Fibroblast of villous mesenchyme (primary cell): ENCODE data around the gene KIF18B. TPM values are rescaled to one million over a fixed set of nuclear protein-coding genes. Genes with fewer than 3 reads are reported as not detected.
"Not testable (repeated sequence)": the region's sequence is repeated elsewhere in the genome, so short reads cannot be mapped to it uniquely, and the experiment has no call there.

Experiments
- DNase-seq: peaks from one replicate; pipeline ENCODE4 v3.0.0-alpha.2; 2010; ENCODE audit warnings: low read depth
- H3K4me3 ChIP-seq: 2 replicates; pipeline ENCODE4 v1.5.1; 2011; ENCODE audit warnings: low read depth, mild to moderate bottlenecking, low read length
- CTCF ChIP-seq: IDR thresholded peaks from 2 replicates; pipeline ENCODE4 v1.5.1; 2012; ENCODE audit warnings: low read depth, mild to moderate bottlenecking, low read length; ENCODE audit not compliant: insufficient read depth
- total RNA-seq: library from RNA; depleted of rRNA; stranded (reverse); fragments of >200 nt; gene quantifications from 2 replicates; pipeline ENCODE4 v1.2.3, GENCODE V29; 2012

The KIF18B gene
- total RNA-seq, 1 donor = 5.2 TPM

GRCh38 chr17:44952946-44953475 is 5.4 kb upstream of the KIF18B start:
- H3K4me3 ChIP-seq = no peak overlapping the region
- TF ChIP-seq CTCF = no peak
- DNase-seq = no peak

DNA sequence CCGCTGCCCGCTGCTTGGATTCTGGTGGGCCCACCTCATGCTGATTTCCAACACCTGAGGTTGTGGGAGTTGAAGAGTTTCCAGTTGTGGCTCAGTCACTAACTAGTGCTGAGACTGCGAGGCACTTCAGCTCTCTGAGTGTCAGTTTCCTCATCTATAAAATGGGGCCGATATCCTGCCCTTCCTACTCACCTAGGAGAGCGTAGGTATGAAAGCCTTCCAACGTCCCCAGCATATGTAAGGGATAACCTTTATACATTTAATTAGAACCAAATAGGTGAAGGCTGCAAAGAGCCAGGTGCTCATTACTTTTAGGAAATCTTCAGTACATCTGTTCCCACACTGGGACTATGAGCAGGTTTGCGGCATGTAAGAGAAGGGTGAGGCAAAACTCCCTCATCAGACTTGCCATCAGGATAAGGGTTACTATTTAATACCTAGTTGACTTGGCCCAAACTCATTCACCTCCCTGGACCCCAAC is 782 bp upstream of the KIF18B start:
- no peak for TF ChIP-seq CTCF
- H3K4me3 ChIP-seq = peak overlapping the region; percentile 91
- no peak for DNase-seq

GRCh38 chr17:44945652-44946051 is 1.9 kb downstream of the KIF18B start:
- H3K4me3 ChIP-seq = not testable (repeated sequence)

GRCh38 chr17:44942456-44942855 is 5.1 kb downstream of the KIF18B start:
- no peak for TF ChIP-seq CTCF
- no peak for DNase-seq
- no peak overlapping the region for H3K4me3 ChIP-seq

More at GRCh38 chr17:44945652-44946051, 1.9 kb downstream of the KIF18B start:
- DNase-seq = not testable (repeated sequence)

DNA sequence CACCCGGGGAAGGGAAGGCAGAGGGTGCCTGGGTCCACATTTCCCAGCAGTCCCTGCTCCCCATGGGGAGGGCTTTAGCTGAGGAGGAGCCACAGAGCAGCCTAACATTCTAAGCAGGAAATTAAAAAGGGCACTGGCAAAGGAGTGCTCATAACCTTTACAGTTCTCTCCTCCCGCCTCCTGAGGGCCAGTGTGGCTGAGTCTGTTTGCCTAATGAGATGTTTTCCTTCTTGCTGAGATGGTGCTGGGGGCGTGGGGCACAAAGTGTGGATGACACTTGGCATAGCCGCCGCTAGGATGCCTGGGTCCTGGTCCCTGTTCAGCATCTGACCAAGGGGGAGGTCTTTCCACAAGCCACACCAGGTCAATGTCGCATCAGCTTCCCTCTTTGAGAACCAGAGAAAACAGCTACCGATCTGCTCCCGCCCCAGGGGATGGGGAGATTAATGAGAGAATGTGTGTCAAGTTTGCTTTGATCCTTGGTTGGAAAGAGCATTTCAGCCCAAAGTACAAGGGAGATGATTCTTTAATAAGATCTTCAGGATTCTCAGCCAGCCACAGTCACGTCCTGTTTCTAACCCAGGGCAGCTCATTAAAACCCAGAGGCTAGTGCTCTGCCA is 5.8 kb downstream of the KIF18B start:
- DNase-seq = no peak

DNA sequence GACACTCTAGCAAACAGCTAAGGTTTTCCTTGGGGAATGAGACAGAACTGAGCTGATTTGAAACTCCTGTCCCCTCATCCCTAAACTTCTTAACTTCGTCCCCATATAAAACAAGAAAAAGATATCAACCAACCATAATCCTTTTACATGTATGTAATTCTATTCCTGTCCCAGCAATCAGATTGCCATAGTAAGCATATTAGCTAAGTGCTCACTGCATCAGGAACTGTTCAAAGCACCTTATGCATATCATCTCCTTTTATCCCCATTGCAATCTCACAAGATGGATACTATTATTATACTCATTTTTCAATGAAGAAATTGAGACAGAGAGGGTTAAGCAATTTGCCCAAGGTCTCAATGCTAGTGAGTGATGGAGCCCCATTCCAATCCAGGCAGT is 6.8 kb downstream of the KIF18B start:
- no peak for TF ChIP-seq CTCF
- no peak overlapping the region for H3K4me3 ChIP-seq

More for the DNA sequence above, 5.8 kb downstream of the KIF18B start:
- TF ChIP-seq CTCF = no peak
- no peak overlapping the region for H3K4me3 ChIP-seq

GRCh38 chr17:44940317-44940716 is 7.3 kb downstream of the KIF18B start:
- no peak for TF ChIP-seq CTCF
- DNase-seq = no peak

More for the DNA sequence above, 6.8 kb downstream of the KIF18B start:
- no peak for DNase-seq

More at GRCh38 chr17:44940317-44940716, 7.3 kb downstream of the KIF18B start:
- no peak overlapping the region for H3K4me3 ChIP-seq
